GM12874 (cell line): Measurements from ENCODE around the gene CNNM2.

ENCODE experiments used
- TF ChIP-seq, protein P1 (sequence below): IDR thresholded peaks from 2 replicates; pipeline ENCODE4 v1.5.1; 2011; ENCODE audit warnings: low read depth, mild to moderate bottlenecking, control low read depth, low read length, moderate library complexity; ENCODE audit not compliant: insufficient read depth

Gene CNNM2

DNA sequence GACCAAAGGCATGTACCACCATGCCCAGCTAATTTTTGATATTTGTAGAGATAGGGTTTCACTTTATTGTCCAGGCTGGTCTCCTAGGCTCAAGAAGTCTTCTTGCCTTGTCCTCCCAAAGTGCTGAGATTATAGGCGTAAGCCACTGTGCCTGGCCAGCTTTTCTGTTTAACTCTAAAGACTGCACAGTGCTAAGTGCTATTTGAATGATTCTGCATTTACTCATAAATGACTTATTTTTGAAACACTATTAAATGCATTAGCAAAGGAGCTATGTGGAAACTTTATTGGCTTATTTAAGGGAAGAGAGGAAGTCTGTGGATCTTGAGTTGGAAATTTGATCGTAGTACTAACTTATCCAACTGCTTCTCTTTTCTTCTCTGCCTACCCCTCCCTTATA is 185.9 kb downstream of the CNNM2 start:
- TF ChIP-seq, protein P1, sequence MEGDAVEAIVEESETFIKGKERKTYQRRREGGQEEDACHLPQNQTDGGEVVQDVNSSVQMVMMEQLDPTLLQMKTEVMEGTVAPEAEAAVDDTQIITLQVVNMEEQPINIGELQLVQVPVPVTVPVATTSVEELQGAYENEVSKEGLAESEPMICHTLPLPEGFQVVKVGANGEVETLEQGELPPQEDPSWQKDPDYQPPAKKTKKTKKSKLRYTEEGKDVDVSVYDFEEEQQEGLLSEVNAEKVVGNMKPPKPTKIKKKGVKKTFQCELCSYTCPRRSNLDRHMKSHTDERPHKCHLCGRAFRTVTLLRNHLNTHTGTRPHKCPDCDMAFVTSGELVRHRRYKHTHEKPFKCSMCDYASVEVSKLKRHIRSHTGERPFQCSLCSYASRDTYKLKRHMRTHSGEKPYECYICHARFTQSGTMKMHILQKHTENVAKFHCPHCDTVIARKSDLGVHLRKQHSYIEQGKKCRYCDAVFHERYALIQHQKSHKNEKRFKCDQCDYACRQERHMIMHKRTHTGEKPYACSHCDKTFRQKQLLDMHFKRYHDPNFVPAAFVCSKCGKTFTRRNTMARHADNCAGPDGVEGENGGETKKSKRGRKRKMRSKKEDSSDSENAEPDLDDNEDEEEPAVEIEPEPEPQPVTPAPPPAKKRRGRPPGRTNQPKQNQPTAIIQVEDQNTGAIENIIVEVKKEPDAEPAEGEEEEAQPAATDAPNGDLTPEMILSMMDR = no peak

DNA sequence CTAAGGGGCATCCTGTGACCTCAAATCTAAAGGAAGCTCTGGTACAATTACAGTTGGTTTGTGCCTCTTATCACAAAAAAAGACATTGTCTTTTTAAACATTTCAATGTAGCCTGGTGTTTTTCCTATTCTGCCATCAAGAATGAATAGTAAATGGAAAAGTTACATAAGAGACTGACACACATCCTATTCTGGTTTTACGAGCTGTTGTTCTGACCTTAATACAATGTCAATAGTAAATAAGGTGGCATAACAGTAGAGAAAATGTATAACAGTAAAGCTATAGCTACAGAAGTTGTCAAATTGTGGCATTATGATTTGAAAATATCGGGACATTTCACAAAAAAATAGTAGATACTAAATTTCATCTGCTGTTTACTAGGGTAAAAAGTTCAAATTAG is 186.6 kb downstream of the CNNM2 start:
- TF ChIP-seq, protein P1 = no peak

DNA sequence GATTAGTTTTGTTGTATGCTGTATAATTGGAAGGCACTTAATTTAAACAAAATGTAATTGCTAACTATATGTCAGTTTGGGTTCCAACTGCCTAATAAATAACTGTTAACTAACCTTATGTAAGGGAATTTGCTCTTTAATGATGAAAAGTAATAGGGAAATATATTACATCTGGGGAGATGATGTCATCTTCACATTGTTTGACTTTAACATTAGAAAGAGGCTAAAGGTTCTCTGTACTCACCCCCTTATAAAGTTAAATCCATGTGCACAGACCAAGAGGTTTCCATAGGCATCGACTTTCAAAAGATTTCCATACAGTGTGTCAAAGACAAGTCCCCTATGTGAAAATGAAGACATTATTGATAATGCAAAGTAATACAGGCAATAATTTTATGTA is 187.4 kb downstream of the CNNM2 start:
- TF ChIP-seq, protein P1 = no peak

DNA sequence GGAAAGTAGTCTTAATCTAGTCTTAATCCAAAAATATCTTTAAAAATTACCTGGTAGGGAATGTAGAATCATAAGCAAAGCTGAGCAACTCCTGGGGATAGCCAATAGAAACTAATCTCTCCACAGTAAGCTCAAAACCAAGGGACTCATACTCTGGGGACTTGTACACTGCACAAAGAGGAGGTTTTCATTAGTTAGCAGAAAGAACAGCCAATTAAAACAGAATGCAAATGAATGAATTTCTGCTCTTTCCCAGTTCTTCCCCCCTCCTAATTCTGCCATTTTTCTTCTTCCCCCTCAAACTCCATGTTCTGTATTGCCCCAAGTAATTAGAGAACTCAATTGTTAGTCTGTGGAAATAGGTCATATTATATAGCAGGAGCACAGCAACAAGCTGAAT is 188.4 kb downstream of the CNNM2 start:
- TF ChIP-seq, protein P1 = no peak

DNA sequence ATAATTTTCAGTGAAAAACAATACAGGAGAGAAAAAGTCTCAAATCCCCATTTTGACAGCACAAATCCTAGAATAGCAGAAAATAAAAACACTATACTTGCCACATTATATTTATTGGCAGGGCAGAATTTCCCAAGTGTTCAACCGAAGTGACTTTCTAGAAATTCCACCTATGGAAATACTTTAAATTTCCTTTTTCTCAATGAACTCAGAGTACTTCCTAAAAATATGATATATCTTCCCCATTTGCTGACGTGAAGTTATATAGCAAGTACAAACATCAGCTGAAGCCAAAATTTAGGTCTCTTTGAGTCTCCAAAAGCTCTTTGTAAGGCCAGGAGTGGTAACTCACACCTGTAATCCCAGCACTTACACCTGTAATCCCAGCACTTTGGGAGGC is 191.7 kb downstream of the CNNM2 start:
- TF ChIP-seq, protein P1 = no peak

DNA sequence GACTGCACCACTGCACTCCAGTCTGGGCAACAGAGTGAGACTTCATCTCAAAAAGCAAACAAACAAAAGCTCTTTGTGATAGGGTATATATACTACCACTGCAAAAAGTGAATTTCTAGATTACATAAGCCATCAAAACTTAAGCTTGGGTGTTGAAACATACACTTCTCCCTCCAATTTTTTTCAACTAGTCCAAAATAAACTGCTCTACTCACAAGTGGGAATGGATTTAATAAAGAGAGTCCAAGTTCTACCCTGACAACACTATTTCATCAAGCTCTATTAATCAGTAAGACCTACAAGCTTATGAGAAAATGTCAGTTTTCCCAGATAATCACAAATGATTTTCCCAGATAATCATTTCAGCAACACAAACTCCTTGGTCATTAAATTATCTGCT is 192.3 kb downstream of the CNNM2 start:
- TF ChIP-seq, protein P1 = no peak

DNA sequence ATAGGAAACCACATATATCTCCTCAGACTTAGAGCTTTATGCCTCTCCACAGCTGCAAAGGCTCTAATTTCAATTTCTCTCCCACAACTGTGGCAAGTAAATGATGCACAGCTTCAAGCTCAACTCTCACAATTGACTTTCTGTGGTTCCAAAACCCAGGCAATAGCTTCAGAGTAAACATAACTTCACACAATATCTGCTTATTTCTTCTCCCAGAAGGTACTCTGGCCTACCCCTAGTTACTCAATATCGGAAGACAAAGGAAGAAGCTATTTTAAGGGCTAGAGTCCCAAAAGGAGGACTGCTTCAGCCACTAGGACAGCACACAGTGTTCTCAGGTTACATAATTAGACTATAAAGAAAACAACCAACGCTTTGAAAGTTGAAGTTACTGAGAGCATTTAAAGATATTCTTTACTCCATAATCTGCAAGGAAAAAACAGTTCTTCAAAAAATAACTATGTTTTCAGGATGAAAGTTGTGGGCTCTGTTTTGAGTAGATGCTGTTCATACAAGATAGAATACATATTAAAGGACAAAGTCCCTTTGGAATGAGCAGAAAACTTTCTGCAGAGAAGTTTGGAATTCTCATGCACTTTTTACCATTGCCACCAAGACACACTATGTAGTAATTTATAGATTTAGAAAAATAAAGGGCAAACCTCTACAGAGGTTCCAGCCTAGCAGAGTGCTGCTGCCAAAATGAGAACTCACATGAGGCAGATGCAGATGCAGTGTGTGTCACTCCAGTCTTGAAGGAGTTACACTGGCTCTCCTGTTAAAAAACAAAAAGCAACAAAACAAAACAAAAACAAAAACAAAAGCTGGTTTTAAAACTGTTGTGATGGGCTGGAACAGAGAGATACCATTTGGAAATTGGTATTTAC is 193.2 kb downstream of the CNNM2 start:
- TF ChIP-seq, protein P1 = no peak
